Astrocyte (in vitro differentiated cells and primary cell): ENCODE data around the gene GUK1.

Experiments
- CTCF ChIP-seq: IDR thresholded peaks from 2 replicates; pipeline ENCODE4 v1.5.1; 2011; ENCODE audit warnings: low read depth, mild to moderate bottlenecking, inconsistent platforms, low read length, moderate library complexity; ENCODE audit not compliant: insufficient read depth
- EZH2 ChIP-seq: IDR thresholded peaks from 2 replicates; pipeline ENCODE4 v1.6.1; 2012; ENCODE audit warnings: mild to moderate bottlenecking, low read length, inconsistent platforms; ENCODE audit not compliant: insufficient read depth

GRCh38 chr1:228145463-228146416 lies 5.7 kb downstream of the GUK1 start:
- TF ChIP-seq CTCF (no peak), EZH2 (no peak)
